ENCODE results near the gene CD274. TPM values are rescaled to one million over a fixed set of nuclear protein-coding genes. Genes with fewer than 3 reads are reported as not detected.

CD274 gene
- total and polyA plus RNA-seq, 2 donors from 2014 or later, result 2.0 to 5.0 TPM

DNA sequence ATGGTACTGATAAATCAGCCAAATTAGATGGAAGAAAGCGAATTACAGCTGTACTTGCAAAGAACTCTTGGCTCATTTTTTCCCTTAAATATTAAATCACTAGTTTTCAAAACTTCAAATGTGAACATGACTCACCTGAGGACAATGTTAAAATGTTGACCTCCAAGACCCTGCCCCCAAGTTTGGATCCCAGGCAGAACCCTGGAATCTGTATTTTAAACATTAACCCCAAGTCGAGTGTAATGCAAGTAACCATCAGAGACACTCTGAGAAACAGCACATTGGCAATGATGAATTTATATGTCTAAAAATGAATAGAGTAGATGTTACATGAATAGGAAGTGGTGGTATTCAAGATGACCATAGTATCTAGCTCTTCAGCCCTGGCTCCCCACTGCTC, 2.3 kb upstream of the CD274 start:
- TF ChIP-seq, protein P1, sequence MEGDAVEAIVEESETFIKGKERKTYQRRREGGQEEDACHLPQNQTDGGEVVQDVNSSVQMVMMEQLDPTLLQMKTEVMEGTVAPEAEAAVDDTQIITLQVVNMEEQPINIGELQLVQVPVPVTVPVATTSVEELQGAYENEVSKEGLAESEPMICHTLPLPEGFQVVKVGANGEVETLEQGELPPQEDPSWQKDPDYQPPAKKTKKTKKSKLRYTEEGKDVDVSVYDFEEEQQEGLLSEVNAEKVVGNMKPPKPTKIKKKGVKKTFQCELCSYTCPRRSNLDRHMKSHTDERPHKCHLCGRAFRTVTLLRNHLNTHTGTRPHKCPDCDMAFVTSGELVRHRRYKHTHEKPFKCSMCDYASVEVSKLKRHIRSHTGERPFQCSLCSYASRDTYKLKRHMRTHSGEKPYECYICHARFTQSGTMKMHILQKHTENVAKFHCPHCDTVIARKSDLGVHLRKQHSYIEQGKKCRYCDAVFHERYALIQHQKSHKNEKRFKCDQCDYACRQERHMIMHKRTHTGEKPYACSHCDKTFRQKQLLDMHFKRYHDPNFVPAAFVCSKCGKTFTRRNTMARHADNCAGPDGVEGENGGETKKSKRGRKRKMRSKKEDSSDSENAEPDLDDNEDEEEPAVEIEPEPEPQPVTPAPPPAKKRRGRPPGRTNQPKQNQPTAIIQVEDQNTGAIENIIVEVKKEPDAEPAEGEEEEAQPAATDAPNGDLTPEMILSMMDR (IDR thresholded peaks at IDR 0.05; ENCODE audit: borderline replicate concordance, extremely low read depth, insufficient read depth), result no peak

DNA sequence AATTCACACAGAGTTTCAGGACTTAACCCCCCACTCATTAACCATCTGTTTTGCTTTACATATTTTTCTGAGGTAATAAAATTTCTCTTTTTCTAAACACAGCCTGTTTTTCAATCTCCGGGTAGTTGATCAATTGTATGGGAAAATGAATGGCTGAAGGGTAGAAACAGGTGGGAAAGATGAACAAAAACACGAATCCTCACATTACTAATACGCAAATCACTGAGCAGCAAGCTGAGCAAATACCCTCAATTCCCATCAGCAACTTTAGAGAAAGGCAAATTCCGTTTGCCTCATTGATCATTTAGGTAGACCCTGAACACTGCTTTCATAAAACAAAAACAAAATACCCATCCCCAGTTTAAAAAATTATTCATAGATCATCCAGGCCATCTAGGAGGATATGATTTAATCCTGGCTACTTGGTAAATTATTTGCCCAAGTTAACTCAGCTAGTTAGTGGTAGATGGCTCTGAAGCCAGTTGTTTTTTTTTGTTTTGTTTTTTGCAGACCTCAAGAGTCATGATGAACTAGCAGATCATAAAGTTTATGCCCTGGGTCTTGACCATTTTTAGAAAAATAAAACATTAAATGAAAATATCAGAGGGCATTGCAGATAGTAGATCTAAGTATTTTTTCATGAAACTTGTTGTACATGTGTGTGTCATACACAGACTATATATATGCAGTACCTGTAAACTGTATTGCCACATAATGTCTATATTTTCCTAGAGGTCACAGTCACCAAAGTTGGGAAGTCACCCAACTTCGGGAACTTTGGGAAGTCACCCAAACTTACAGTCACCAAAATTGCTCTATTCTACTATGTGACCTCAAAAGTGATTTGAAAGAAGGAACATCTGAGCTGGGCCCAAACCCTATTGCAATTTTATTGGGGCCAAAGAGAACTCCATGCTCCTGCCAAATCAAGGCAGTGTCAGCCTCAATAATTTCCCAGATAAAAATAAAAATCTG, 1.6 kb upstream of the CD274 start:
- TF ChIP-seq, protein P1 (IDR thresholded peaks at IDR 0.05; ENCODE audit: borderline replicate concordance, extremely low read depth, insufficient read depth), result no peak
- FAIRE-seq (no peak), DNase-seq (no peak)
- Histone ChIP-seq H3K4me3 (ENCODE audit: low read length in 3 of 3) (no peak overlapping the region), H3K27ac (ENCODE audit: low read depth in 2 of 2, low read length in 2 of 2) (no peak overlapping the region), H3K9me3 (ENCODE audit: control insufficient read depth in 2 of 3, insufficient read depth in 1 of 3, low read length in 3 of 3) (no peaks in the 10 kb centered on the region), H3K9ac (ENCODE audit: low read length in 3 of 3) (no peak overlapping the region), H3K4me1 (ENCODE audit: control insufficient read depth in 2 of 3, insufficient read depth in 2 of 3, low read depth in 1 of 3, low read length in 3 of 3) (no peaks in the 10 kb centered on the region), H3K27me3 (ENCODE audit: control insufficient read depth, insufficient read depth, low read length) (no peaks in the 10 kb centered on the region), H3K36me3 (ENCODE audit: control insufficient read depth in 2 of 3, insufficient read depth in 3 of 3, low read length in 3 of 3) (no peaks in the 10 kb centered on the region)
- intact Hi-C loops (cut with DNase I), result no loop called here

More for the DNA sequence above, 2.3 kb upstream of the CD274 start:
- no peak for FAIRE-seq
- H3K27me3 ChIP-seq (ENCODE audit: control insufficient read depth, insufficient read depth, low read length), result no peaks in the 10 kb centered on the region
- no peak overlapping the region for H3K9ac ChIP-seq (ENCODE audit: low read length in 3 of 3)
- H3K36me3 ChIP-seq (ENCODE audit: control insufficient read depth in 2 of 3, insufficient read depth in 3 of 3, low read length in 3 of 3), result no peaks in the 10 kb centered on the region
- intact Hi-C loops (cut with DNase I), result no loop called here
- H3K27ac ChIP-seq (ENCODE audit: low read depth in 2 of 2, low read length in 2 of 2), result no peak overlapping the region
- no peak overlapping the region for H3K4me3 ChIP-seq (ENCODE audit: low read length in 3 of 3)
- H3K4me1 ChIP-seq (ENCODE audit: control insufficient read depth in 2 of 3, insufficient read depth in 2 of 3, low read depth in 1 of 3, low read length in 3 of 3), result no peaks in the 10 kb centered on the region
- H3K9me3 ChIP-seq (ENCODE audit: control insufficient read depth in 2 of 3, insufficient read depth in 1 of 3, low read length in 3 of 3), result no peaks in the 10 kb centered on the region
- no peak for DNase-seq

DNA sequence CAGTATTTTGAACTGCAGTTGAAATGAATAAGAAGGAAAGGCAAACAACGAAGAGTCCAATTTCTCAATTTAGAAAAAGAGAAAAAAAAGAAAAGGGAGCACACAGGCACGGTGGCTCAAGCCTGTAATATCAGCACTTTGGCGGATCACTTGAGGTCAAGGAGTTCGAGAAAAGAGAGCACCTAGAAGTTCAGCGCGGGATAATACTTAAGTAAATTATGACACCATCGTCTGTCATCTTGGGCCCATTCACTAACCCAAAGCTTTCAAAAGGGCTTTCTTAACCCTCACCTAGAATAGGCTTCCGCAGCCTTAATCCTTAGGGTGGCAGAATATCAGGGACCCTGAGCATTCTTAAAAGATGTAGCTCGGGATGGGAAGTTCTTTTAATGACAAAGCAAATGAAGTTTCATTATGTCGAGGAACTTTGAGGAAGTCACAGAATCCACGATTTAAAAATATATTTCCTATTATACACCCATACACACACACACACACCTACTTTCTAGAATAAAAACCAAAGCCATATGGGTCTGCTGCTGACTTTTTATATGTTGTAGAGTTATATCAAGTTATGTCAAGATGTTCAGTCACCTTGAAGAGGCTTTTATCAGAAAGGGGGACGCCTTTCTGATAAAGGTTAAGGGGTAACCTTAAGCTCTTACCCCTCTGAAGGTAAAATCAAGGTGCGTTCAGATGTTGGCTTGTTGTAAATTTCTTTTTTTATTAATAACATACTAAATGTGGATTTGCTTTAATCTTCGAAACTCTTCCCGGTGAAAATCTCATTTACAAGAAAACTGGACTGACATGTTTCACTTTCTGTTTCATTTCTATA, 602 bp upstream of the CD274 start:
- intact Hi-C loops (cut with DNase I), result no loop called here
- H3K9ac ChIP-seq (ENCODE audit: low read length in 3 of 3), result peak overlapping the region; percentile 71 to 80 (median 77)
- H3K27ac ChIP-seq (ENCODE audit: low read depth in 2 of 2, low read length in 2 of 2), result peak overlapping the region; percentile 77 to 88
- H3K4me3 ChIP-seq (ENCODE audit: low read length in 3 of 3), result peak overlapping the region; percentile 70 to 84 (median 83)
- no peaks in the 10 kb centered on the region for H3K9me3 ChIP-seq (ENCODE audit: control insufficient read depth in 2 of 3, insufficient read depth in 1 of 3, low read length in 3 of 3)
- no peaks in the 10 kb centered on the region for H3K27me3 ChIP-seq (ENCODE audit: control insufficient read depth, insufficient read depth, low read length)
- TF ChIP-seq, protein P1 (IDR thresholded peaks at IDR 0.05; ENCODE audit: borderline replicate concordance, extremely low read depth, insufficient read depth), result no peak
- DNase-seq, result peak in 1 of 5 donors; percentile 6
- H3K4me1 ChIP-seq (ENCODE audit: control insufficient read depth in 2 of 3, insufficient read depth in 2 of 3, low read depth in 1 of 3, low read length in 3 of 3), result no peaks in the 10 kb centered on the region
- no peak for FAIRE-seq
- no peaks in the 10 kb centered on the region for H3K36me3 ChIP-seq (ENCODE audit: control insufficient read depth in 2 of 3, insufficient read depth in 3 of 3, low read length in 3 of 3)
